Uterus (tissue), 2 donors: ENCODE measurements around the gene SLC25A48.

Source experiments
- POLR2A ChIP-seq, 2 donors: fragments of 450-650 bp; IDR thresholded peaks; one replicate each; pipeline ENCODE4 v1.6.1; 2016; ENCODE audit warnings: antibody characterized with exemption in 2 of 2, mild to moderate bottlenecking in 1 of 2, moderate library complexity in 1 of 2
- TF ChIP-seq, protein P1 (sequence below), 4 experiments: fragments of 200-600 bp in 2 of 4; fragments of 450-650 bp in 2 of 4; sonication (generic) in 2 of 4; IDR thresholded peaks; one replicate each; pipeline ENCODE4 v1.5.1; 2016 to 2019; ENCODE audit warnings: antibody characterized with exemption in 4 of 4, mild to moderate bottlenecking in 2 of 4, moderate library complexity in 1 of 4

DNA sequence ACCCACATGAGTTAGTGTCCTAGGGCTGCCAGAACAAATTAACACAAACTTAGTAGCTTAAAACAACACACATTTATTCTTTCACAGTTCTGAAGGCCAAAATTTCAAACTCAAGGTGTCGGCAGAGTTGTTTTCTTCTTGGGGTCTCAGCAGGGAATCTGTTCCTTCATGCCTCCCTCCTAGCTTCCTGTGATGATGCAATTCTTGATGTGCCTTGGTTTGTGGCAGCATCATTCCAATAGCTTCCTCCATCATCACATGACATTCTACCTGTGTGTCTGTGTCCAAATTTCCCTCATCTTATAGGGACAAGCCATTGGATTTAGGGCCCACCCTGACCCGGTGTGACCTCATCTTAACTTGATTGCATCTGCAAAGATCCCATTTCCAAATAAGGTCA is 12.2 kb upstream of the SLC25A48 start:
- TF ChIP-seq, protein P1, sequence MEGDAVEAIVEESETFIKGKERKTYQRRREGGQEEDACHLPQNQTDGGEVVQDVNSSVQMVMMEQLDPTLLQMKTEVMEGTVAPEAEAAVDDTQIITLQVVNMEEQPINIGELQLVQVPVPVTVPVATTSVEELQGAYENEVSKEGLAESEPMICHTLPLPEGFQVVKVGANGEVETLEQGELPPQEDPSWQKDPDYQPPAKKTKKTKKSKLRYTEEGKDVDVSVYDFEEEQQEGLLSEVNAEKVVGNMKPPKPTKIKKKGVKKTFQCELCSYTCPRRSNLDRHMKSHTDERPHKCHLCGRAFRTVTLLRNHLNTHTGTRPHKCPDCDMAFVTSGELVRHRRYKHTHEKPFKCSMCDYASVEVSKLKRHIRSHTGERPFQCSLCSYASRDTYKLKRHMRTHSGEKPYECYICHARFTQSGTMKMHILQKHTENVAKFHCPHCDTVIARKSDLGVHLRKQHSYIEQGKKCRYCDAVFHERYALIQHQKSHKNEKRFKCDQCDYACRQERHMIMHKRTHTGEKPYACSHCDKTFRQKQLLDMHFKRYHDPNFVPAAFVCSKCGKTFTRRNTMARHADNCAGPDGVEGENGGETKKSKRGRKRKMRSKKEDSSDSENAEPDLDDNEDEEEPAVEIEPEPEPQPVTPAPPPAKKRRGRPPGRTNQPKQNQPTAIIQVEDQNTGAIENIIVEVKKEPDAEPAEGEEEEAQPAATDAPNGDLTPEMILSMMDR (IDR thresholded peaks at IDR 0.05): no peak
- no peak for TF ChIP-seq POLR2A (IDR thresholded peaks at IDR 0.05)
